ENCODE measurements around the gene LYPLA2.

- TF ChIP-seq CTCF (IDR thresholded peaks at IDR 0.05; ENCODE audit: low read depth, low read length, poor library complexity, severe bottlenecking) (no peak), EZH2phosphoT487 (IDR thresholded peaks at IDR 0.05; ENCODE audit: borderline replicate concordance, low read length) (no peak)
Observed at GRCh38 chr1:23796466-23797271, 5.7 kb downstream of the LYPLA2 start.

Measured in DOHH2 (cell line).